ENCODE measurements around the gene JAKMIP2. TPM values are rescaled to one million over a fixed set of nuclear protein-coding genes. Genes with fewer than 3 reads are reported as not detected.

The JAKMIP2 gene
- polyA plus RNA-seq, 1 donor from 2014 or later, result 46.3 TPM

GRCh38 chr5:147643142-147643541, 139.4 kb downstream of the JAKMIP2 start:
- peaks cover 42% of the 10 kb centered on the region for H3K36me3 ChIP-seq (ENCODE audit: insufficient read depth, low read length)
- H3F3A ChIP-seq (ENCODE audit: insufficient read depth, low read length, poor library complexity, severe bottlenecking), result no peaks in the 10 kb centered on the region
- no peak overlapping the region for H3K9ac ChIP-seq (ENCODE audit: low read length)
- no peak overlapping the region for H2AFZ ChIP-seq (ENCODE audit: low read depth, low read length)
- H3K27ac ChIP-seq (ENCODE audit: low read length), result no peak overlapping the region
- no peaks in the 10 kb centered on the region for H4K20me1 ChIP-seq (ENCODE audit: insufficient read depth)
- H3K27me3 ChIP-seq (ENCODE audit: insufficient read depth, low read depth, low read length), result no peaks in the 10 kb centered on the region
- H3K4me2 ChIP-seq (ENCODE audit: low read length), result no peak overlapping the region
- TF ChIP-seq, protein P1, sequence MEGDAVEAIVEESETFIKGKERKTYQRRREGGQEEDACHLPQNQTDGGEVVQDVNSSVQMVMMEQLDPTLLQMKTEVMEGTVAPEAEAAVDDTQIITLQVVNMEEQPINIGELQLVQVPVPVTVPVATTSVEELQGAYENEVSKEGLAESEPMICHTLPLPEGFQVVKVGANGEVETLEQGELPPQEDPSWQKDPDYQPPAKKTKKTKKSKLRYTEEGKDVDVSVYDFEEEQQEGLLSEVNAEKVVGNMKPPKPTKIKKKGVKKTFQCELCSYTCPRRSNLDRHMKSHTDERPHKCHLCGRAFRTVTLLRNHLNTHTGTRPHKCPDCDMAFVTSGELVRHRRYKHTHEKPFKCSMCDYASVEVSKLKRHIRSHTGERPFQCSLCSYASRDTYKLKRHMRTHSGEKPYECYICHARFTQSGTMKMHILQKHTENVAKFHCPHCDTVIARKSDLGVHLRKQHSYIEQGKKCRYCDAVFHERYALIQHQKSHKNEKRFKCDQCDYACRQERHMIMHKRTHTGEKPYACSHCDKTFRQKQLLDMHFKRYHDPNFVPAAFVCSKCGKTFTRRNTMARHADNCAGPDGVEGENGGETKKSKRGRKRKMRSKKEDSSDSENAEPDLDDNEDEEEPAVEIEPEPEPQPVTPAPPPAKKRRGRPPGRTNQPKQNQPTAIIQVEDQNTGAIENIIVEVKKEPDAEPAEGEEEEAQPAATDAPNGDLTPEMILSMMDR (IDR thresholded peaks at IDR 0.05; ENCODE audit: poor library complexity, severe bottlenecking), result no peak
- TF ChIP-seq POLR2AphosphoS5 (IDR thresholded peaks at IDR 0.05) (no peak), RAD21 (conservative IDR thresholded peaks at IDR 0.05) (no peak), TAF1 (IDR thresholded peaks at IDR 0.05; ENCODE audit: low read depth) (no peak), MXI1 (conservative IDR thresholded peaks at IDR 0.05; ENCODE audit: poor library complexity, severe bottlenecking) (no peak), EZH2 (IDR thresholded peaks at IDR 0.05; ENCODE audit: borderline replicate concordance, insufficient read depth, low read length, poor library complexity, severe bottlenecking) (no peak), EP300 (conservative IDR thresholded peaks at IDR 0.05; ENCODE audit: poor library complexity, severe bottlenecking) (no peak), SMC3 (conservative IDR thresholded peaks at IDR 0.05; ENCODE audit: poor library complexity) (no peak)
- TF ChIP-seq, protein P2, sequence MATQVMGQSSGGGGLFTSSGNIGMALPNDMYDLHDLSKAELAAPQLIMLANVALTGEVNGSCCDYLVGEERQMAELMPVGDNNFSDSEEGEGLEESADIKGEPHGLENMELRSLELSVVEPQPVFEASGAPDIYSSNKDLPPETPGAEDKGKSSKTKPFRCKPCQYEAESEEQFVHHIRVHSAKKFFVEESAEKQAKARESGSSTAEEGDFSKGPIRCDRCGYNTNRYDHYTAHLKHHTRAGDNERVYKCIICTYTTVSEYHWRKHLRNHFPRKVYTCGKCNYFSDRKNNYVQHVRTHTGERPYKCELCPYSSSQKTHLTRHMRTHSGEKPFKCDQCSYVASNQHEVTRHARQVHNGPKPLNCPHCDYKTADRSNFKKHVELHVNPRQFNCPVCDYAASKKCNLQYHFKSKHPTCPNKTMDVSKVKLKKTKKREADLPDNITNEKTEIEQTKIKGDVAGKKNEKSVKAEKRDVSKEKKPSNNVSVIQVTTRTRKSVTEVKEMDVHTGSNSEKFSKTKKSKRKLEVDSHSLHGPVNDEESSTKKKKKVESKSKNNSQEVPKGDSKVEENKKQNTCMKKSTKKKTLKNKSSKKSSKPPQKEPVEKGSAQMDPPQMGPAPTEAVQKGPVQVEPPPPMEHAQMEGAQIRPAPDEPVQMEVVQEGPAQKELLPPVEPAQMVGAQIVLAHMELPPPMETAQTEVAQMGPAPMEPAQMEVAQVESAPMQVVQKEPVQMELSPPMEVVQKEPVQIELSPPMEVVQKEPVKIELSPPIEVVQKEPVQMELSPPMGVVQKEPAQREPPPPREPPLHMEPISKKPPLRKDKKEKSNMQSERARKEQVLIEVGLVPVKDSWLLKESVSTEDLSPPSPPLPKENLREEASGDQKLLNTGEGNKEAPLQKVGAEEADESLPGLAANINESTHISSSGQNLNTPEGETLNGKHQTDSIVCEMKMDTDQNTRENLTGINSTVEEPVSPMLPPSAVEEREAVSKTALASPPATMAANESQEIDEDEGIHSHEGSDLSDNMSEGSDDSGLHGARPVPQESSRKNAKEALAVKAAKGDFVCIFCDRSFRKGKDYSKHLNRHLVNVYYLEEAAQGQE (IDR thresholded peaks at IDR 0.05; ENCODE audit: borderline replicate concordance), result no peak
- no peaks in the 10 kb centered on the region for H3K9me2 ChIP-seq (ENCODE audit: insufficient read depth, low read length)
- no peak overlapping the region for H3K4me3 ChIP-seq (ENCODE audit: low read length)
- no peaks in the 10 kb centered on the region for H3K79me2 ChIP-seq (replicated peaks; ENCODE audit: insufficient read depth, low read length)
- no peaks in the 10 kb centered on the region for H3K9me3 ChIP-seq (ENCODE audit: low read length)

GRCh38 chr5:147642666-147643065, 139.9 kb downstream of the JAKMIP2 start:
- peaks cover 38% of the 10 kb centered on the region for H3K36me3 ChIP-seq (ENCODE audit: insufficient read depth, low read length)
- H3K9me3 ChIP-seq (ENCODE audit: low read length), result no peaks in the 10 kb centered on the region

More at GRCh38 chr5:147642666-147643065, 139.9 kb downstream of the JAKMIP2 start:
- Histone ChIP-seq H3K27ac (ENCODE audit: low read length) (no peak overlapping the region), H3K9ac (ENCODE audit: low read length) (no peak overlapping the region), H3K4me3 (ENCODE audit: low read length) (no peak overlapping the region), H3K9me2 (ENCODE audit: insufficient read depth, low read length) (no peaks in the 10 kb centered on the region), H2AFZ (ENCODE audit: low read depth, low read length) (no peak overlapping the region), H4K20me1 (ENCODE audit: insufficient read depth) (no peaks in the 10 kb centered on the region), H3K79me2 (replicated peaks; ENCODE audit: insufficient read depth, low read length) (no peaks in the 10 kb centered on the region), H3K4me2 (ENCODE audit: low read length) (no peak overlapping the region), H3F3A (ENCODE audit: insufficient read depth, low read length, poor library complexity, severe bottlenecking) (no peaks in the 10 kb centered on the region), H3K27me3 (ENCODE audit: insufficient read depth, low read depth, low read length) (no peaks in the 10 kb centered on the region)
- TF ChIP-seq SMC3 (conservative IDR thresholded peaks at IDR 0.05; ENCODE audit: poor library complexity) (no peak), TAF1 (IDR thresholded peaks at IDR 0.05; ENCODE audit: low read depth) (no peak), EP300 (conservative IDR thresholded peaks at IDR 0.05; ENCODE audit: poor library complexity, severe bottlenecking) (no peak), POLR2AphosphoS5 (IDR thresholded peaks at IDR 0.05) (no peak), RAD21 (conservative IDR thresholded peaks at IDR 0.05) (no peak), EZH2 (IDR thresholded peaks at IDR 0.05; ENCODE audit: borderline replicate concordance, insufficient read depth, low read length, poor library complexity, severe bottlenecking) (no peak), MXI1 (conservative IDR thresholded peaks at IDR 0.05; ENCODE audit: poor library complexity, severe bottlenecking) (no peak)
- TF ChIP-seq, protein P2 (IDR thresholded peaks at IDR 0.05; ENCODE audit: borderline replicate concordance), result no peak
- TF ChIP-seq, protein P1 (IDR thresholded peaks at IDR 0.05; ENCODE audit: poor library complexity, severe bottlenecking), result no peak
